ENCODE data around the gene MC1R.

The MC1R gene

GRCh38 chr16:89887243-89887642, 31.4 kb upstream of the MC1R start:
- Histone ChIP-seq H3K18ac (ENCODE audit: low read length) (no peak overlapping the region), H3K9me3 (replicated peaks in 1 of 2; ENCODE audit: control insufficient read depth in 2 of 2, insufficient read depth in 1 of 2, low read depth in 1 of 2, low read length in 2 of 2) (no peaks in the 10 kb centered on the region), H3K14ac (ENCODE audit: low read length) (no peak overlapping the region), H3K79me1 (ENCODE audit: low read depth, low read length) (no peaks in the 10 kb centered on the region), H3K9ac (ENCODE audit: low read depth, low read length, poor library complexity) (no peak overlapping the region), H3K4me1 (ENCODE audit: control insufficient read depth in 2 of 2, insufficient read depth in 1 of 2, low read depth in 1 of 2, low read length in 2 of 2) (no peaks in the 10 kb centered on the region), H2BK12ac (ENCODE audit: low read length) (no peak overlapping the region), H4K8ac (ENCODE audit: low read depth, low read length) (no peak overlapping the region), H3K23ac (ENCODE audit: low read depth, low read length, poor library complexity) (no peak overlapping the region), H2AK5ac (ENCODE audit: low read depth, low read length) (no peak overlapping the region), H3K4me3 (ENCODE audit: low read length in 2 of 2) (no peak overlapping the region), H2BK120ac (ENCODE audit: low read depth, low read length) (no peak overlapping the region), H2BK15ac (ENCODE audit: low read length) (no peak overlapping the region), H2AFZ (ENCODE audit: low read length) (no peak overlapping the region), H3K4me2 (ENCODE audit: insufficient read depth, low read length, poor library complexity, severe bottlenecking) (no peak overlapping the region), H3K4ac (ENCODE audit: low read length) (no peak overlapping the region), H3K27ac (replicated peaks; ENCODE audit: low read length) (no peak overlapping the region), H3K27me3 (ENCODE audit: control insufficient read depth in 3 of 3, insufficient read depth in 3 of 3, low read depth in 1 of 3, low read length in 3 of 3) (no peaks in the 10 kb centered on the region), H2BK5ac (ENCODE audit: low read length) (no peak overlapping the region), H4K91ac (ENCODE audit: low read depth, low read length, poor library complexity) (no peak overlapping the region), H3K36me3 (replicated peaks in 1 of 2; ENCODE audit: control insufficient read depth in 2 of 2, insufficient read depth in 2 of 2, low read length in 2 of 2) (peaks cover 42 to 93% of the 10 kb centered on the region in 2 donors)
- DNase-seq (ENCODE audit: low spot score) = no peak
- no CpG with 5 or more reads among the region's 14 CpGs for WGBS, 2 donors (ENCODE audit: extremely low coverage in 2 of 2, insufficient read length in 2 of 2, insufficient replicate concordance in 1 of 2)

GRCh38 chr16:89890200-89890599, 28.5 kb upstream of the MC1R start:
- no peak overlapping the region for H3K4me3 ChIP-seq (ENCODE audit: low read length in 2 of 2)
- H3K4me2 ChIP-seq (ENCODE audit: insufficient read depth, low read length, poor library complexity, severe bottlenecking) = no peak overlapping the region
- H2BK12ac ChIP-seq (ENCODE audit: low read length) = no peak overlapping the region
- H4K91ac ChIP-seq (ENCODE audit: low read depth, low read length, poor library complexity) = no peak overlapping the region
- no peaks in the 10 kb centered on the region for H3K9me3 ChIP-seq (replicated peaks in 1 of 2; ENCODE audit: control insufficient read depth in 2 of 2, insufficient read depth in 1 of 2, low read depth in 1 of 2, low read length in 2 of 2)
- no peak overlapping the region for H2AK5ac ChIP-seq (ENCODE audit: low read depth, low read length)
- no peaks in the 10 kb centered on the region for H3K27me3 ChIP-seq (ENCODE audit: control insufficient read depth in 3 of 3, insufficient read depth in 3 of 3, low read depth in 1 of 3, low read length in 3 of 3)
- H2AFZ ChIP-seq (ENCODE audit: low read length) = no peak overlapping the region
- no peak overlapping the region for H3K27ac ChIP-seq (replicated peaks; ENCODE audit: low read length)
- no peak overlapping the region for H4K8ac ChIP-seq (ENCODE audit: low read depth, low read length)
- no CpG with 5 or more reads among the region's 9 CpGs for WGBS, 2 donors (ENCODE audit: extremely low coverage in 2 of 2, insufficient read length in 2 of 2, insufficient replicate concordance in 1 of 2)
- no peak overlapping the region for H3K4ac ChIP-seq (ENCODE audit: low read length)
- H2BK120ac ChIP-seq (ENCODE audit: low read depth, low read length) = no peak overlapping the region
- peaks cover 2% of the 10 kb centered on the region for H3K79me1 ChIP-seq (ENCODE audit: low read depth, low read length)
- no peaks in the 10 kb centered on the region for H3K4me1 ChIP-seq (ENCODE audit: control insufficient read depth in 2 of 2, insufficient read depth in 1 of 2, low read depth in 1 of 2, low read length in 2 of 2)
- no peak overlapping the region for H3K23ac ChIP-seq (ENCODE audit: low read depth, low read length, poor library complexity)
- no peak overlapping the region for H2BK15ac ChIP-seq (ENCODE audit: low read length)
- no peak overlapping the region for H3K9ac ChIP-seq (ENCODE audit: low read depth, low read length, poor library complexity)
- no peak for DNase-seq (ENCODE audit: low spot score)
- peaks cover 41 to 93% of the 10 kb centered on the region in 2 donors for H3K36me3 ChIP-seq (replicated peaks in 1 of 2; ENCODE audit: control insufficient read depth in 2 of 2, insufficient read depth in 2 of 2, low read length in 2 of 2)
- no peak overlapping the region for H3K14ac ChIP-seq (ENCODE audit: low read length)
- no peak overlapping the region for H3K18ac ChIP-seq (ENCODE audit: low read length)
- H2BK5ac ChIP-seq (ENCODE audit: low read length) = no peak overlapping the region

- Histone ChIP-seq H2BK15ac (ENCODE audit: low read length) (no peak overlapping the region), H3K4me2 (ENCODE audit: insufficient read depth, low read length, poor library complexity, severe bottlenecking) (no peak overlapping the region), H3K14ac (ENCODE audit: low read length) (peak overlapping the region; percentile 82), H3K4me3 (ENCODE audit: low read length in 2 of 2) (no peak overlapping the region), H3K27me3 (ENCODE audit: control insufficient read depth in 3 of 3, insufficient read depth in 3 of 3, low read depth in 1 of 3, low read length in 3 of 3) (no peaks in the 10 kb centered on the region), H3K9me3 (replicated peaks in 1 of 2; ENCODE audit: control insufficient read depth in 2 of 2, insufficient read depth in 1 of 2, low read depth in 1 of 2, low read length in 2 of 2) (no peaks in the 10 kb centered on the region), H2BK5ac (ENCODE audit: low read length) (no peak overlapping the region), H3K18ac (ENCODE audit: low read length) (no peak overlapping the region), H3K79me1 (ENCODE audit: low read depth, low read length) (peaks cover 6% of the 10 kb centered on the region), H2BK120ac (ENCODE audit: low read depth, low read length) (no peak overlapping the region), H3K27ac (replicated peaks; ENCODE audit: low read length) (no peak overlapping the region), H2AK5ac (ENCODE audit: low read depth, low read length) (no peak overlapping the region), H3K4ac (ENCODE audit: low read length) (no peak overlapping the region), H3K9ac (ENCODE audit: low read depth, low read length, poor library complexity) (peak overlapping the region; percentile 44), H2AFZ (ENCODE audit: low read length) (no peak overlapping the region), H3K4me1 (ENCODE audit: control insufficient read depth in 2 of 2, insufficient read depth in 1 of 2, low read depth in 1 of 2, low read length in 2 of 2) (no peaks in the 10 kb centered on the region), H4K91ac (ENCODE audit: low read depth, low read length, poor library complexity) (no peak overlapping the region), H4K8ac (ENCODE audit: low read depth, low read length) (no peak overlapping the region), H2BK12ac (ENCODE audit: low read length) (no peak overlapping the region), H3K23ac (ENCODE audit: low read depth, low read length, poor library complexity) (no peak overlapping the region), H3K36me3 (replicated peaks in 1 of 2; ENCODE audit: control insufficient read depth in 2 of 2, insufficient read depth in 2 of 2, low read length in 2 of 2) (peaks cover 42 to 93% of the 10 kb centered on the region in 2 donors)
- DNase-seq (ENCODE audit: low spot score) = no peak
- WGBS, 2 donors (ENCODE audit: extremely low coverage in 2 of 2, insufficient read length in 2 of 2, insufficient replicate concordance in 1 of 2) = no CpG with 5 or more reads among the region's 16 CpGs
These were observed 27.6 kb upstream of the MC1R start for GRCh38 chr16:89890886-89891657.

GRCh38 chr16:89892055-89892630, 26.5 kb upstream of the MC1R start:
- Histone ChIP-seq H3K27me3 (ENCODE audit: control insufficient read depth in 3 of 3, insufficient read depth in 3 of 3, low read depth in 1 of 3, low read length in 3 of 3) (no peaks in the 10 kb centered on the region), H2AK5ac (ENCODE audit: low read depth, low read length) (no peak overlapping the region), H3K9me3 (replicated peaks in 1 of 2; ENCODE audit: control insufficient read depth in 2 of 2, insufficient read depth in 1 of 2, low read depth in 1 of 2, low read length in 2 of 2) (no peaks in the 10 kb centered on the region), H3K4ac (ENCODE audit: low read length) (no peak overlapping the region), H3K9ac (ENCODE audit: low read depth, low read length, poor library complexity) (no peak overlapping the region), H2AFZ (ENCODE audit: low read length) (no peak overlapping the region), H3K14ac (ENCODE audit: low read length) (no peak overlapping the region), H3K23ac (ENCODE audit: low read depth, low read length, poor library complexity) (peak overlapping the region; percentile 34), H3K36me3 (replicated peaks in 1 of 2; ENCODE audit: control insufficient read depth in 2 of 2, insufficient read depth in 2 of 2, low read length in 2 of 2) (peaks cover 43 to 96% of the 10 kb centered on the region in 2 donors), H2BK15ac (ENCODE audit: low read length) (no peak overlapping the region), H3K27ac (replicated peaks; ENCODE audit: low read length) (no peak overlapping the region), H3K4me2 (ENCODE audit: insufficient read depth, low read length, poor library complexity, severe bottlenecking) (no peak overlapping the region), H3K4me1 (ENCODE audit: control insufficient read depth in 2 of 2, insufficient read depth in 1 of 2, low read depth in 1 of 2, low read length in 2 of 2) (no peaks in the 10 kb centered on the region), H4K91ac (ENCODE audit: low read depth, low read length, poor library complexity) (no peak overlapping the region), H2BK120ac (ENCODE audit: low read depth, low read length) (no peak overlapping the region), H2BK5ac (ENCODE audit: low read length) (no peak overlapping the region), H3K79me1 (ENCODE audit: low read depth, low read length) (peaks cover 6% of the 10 kb centered on the region), H3K4me3 (ENCODE audit: low read length in 2 of 2) (no peak overlapping the region), H2BK12ac (ENCODE audit: low read length) (no peak overlapping the region), H3K18ac (ENCODE audit: low read length) (no peak overlapping the region), H4K8ac (ENCODE audit: low read depth, low read length) (no peak overlapping the region)
- WGBS, 2 donors (ENCODE audit: extremely low coverage in 2 of 2, insufficient read length in 2 of 2, insufficient replicate concordance in 1 of 2) = no CpG with 5 or more reads among the region's 18 CpGs
- no peak for DNase-seq (ENCODE audit: low spot score)

All from neuronal stem cell (in vitro differentiated cells).